HG02763 (cell line): ENCODE measurements around the gene OBSCN.
"Not testable (repeated sequence)": the region's sequence is repeated elsewhere in the genome, so short reads cannot be mapped to it uniquely, and the experiment has no call there.

Experiments used
- ATAC-seq: cut with Tn5 transposase; IDR thresholded peaks from one replicate; pipeline ENCODE4 v1.9.1; 2021; ENCODE audit warnings: mild to moderate bottlenecking, moderate library complexity; ENCODE audit not compliant: unreplicated experiment

OBSCN gene

DNA sequence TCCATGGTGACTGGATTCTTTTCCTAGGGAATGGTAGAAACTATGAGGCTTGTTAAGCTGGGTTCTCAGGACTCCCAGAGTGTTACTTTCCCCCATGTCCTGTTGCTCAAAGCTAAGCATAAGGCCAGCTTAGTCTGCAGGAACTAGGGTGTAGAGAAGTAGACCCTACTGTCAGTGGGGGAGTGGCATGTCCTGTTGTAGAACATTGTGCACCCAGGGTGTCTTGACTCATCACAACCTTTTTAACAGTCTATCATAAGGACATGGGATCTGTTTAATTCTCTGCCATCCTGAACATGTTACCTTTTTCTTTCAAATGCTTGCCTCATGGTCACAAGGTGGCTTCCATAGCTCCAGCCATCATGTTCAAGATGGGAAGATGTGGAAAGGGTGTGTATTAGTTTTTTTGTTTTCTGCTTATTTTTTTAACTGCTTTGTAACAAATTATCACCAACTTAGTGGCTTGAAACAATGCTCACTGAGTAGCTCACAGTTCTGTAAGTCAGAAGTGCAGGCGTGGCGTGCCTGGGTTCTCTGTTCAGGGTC is 17.4 kb downstream of the OBSCN start:
- ATAC-seq, result no peak

- ATAC-seq, result no peak
Observed at GRCh38 chr1:228225740-228226139, 17.9 kb downstream of the OBSCN start.

DNA sequence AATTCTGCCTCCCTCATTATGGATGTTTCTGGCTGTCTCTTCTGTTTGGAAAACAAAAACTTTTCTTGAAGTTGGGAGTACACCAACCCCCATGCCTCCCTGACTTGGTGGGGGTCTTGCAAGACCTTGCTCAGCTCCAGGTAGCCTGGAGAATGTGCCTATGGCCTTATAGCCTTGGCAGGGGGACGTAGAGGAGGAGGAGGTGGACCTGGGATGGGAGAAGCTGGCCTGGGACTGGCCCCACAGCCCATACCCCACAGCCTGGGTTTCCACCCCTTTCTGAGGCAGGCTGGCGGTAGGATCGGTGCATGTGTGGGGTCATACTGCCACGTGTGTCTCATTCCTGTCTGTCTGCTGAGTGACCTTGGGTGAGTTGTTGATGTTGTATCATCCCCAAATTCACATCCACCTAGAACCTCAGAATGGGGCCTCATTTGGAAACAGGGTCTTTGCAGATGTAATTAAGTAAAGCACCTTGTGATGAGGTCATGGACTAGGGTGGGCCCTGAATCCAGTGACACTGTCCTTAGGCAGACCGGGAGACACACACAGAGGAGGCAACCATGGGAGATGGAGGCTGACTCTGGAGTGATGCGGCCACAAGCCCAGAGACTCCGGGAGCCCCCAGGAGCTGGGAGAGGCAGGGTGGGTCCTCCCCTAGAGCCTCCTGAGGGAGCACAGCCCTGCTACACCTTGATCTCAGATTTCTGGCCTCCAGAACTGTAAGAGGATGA is 18.5 kb downstream of the OBSCN start:
- ATAC-seq, result no peak

GRCh38 chr1:228226956-228227791 is 19.3 kb downstream of the OBSCN start:
- ATAC-seq, result no peak

GRCh38 chr1:228228147-228228546 is 20.3 kb downstream of the OBSCN start:
- ATAC-seq, result not testable (repeated sequence)

GRCh38 chr1:228228601-228229074 is 20.8 kb downstream of the OBSCN start:
- no peak for ATAC-seq

- no peak for ATAC-seq
Observed at GRCh38 chr1:228231189-228231588, 23.3 kb downstream of the OBSCN start.

GRCh38 chr1:228233136-228233535 is 25.3 kb downstream of the OBSCN start:
- ATAC-seq, result no peak

DNA sequence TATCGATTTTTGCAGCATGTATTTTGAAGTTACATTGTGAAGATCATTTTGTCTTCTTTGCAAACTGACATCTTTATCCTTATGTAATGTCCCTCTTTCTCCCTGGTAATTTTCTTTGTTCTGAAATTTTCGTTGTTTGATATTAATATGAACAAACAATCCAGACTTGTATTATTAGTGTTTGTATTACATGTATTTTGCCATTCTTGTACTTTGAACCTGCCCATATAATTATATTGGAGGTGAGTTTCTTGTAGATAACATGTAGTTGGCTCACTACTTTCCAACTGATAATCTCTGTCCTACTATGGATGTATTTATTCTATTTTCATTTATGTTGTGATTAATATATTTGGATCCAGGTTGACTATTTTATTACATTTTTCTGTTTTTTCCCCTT is 27.1 kb downstream of the OBSCN start:
- no peak for ATAC-seq

DNA sequence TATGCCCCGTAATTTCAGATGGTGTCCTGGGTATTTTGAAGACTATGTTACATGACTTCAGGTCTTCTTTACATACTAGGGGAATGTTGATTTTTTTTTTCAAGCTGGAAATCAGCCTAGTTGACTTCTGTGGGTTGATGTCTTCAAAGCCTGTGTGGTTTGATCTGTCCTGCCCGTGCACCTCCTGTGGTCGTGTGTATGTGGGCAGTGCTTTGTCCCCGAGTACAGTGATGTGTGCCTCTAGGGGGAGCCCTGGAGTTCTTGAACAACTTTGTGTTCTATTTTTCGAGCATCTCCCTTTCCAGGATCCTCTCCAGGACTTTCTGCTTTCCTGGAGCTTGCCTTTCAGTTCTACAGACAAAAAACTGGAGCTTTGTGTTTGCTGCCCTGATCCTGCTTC is 28.9 kb downstream of the OBSCN start:
- no peak for ATAC-seq

DNA sequence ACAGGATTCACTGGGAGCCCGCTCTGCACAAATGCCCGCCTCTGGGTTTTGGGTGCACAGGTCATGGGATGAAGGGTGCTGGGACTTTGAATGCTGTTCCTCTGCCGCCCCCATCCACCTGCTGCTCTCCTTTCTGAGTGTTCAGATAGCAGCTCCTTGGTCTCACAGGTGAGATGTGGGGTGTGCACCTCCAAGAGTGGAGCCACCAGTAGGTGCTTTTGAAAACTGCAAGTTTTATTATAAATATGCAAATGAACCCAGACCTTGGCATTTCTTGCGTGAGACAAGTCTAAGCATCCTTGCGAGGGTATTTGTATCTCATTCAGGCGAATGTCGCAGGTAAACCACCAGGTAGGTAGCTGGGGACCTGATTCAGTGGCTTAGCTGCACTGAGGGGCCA is 30.2 kb downstream of the OBSCN start:
- ATAC-seq, result no peak

GRCh38 chr1:228238461-228238860 is 30.6 kb downstream of the OBSCN start:
- ATAC-seq, result no peak

- ATAC-seq, result no peak
Observed at GRCh38 chr1:228240411-228241240, 32.8 kb downstream of the OBSCN start.

DNA sequence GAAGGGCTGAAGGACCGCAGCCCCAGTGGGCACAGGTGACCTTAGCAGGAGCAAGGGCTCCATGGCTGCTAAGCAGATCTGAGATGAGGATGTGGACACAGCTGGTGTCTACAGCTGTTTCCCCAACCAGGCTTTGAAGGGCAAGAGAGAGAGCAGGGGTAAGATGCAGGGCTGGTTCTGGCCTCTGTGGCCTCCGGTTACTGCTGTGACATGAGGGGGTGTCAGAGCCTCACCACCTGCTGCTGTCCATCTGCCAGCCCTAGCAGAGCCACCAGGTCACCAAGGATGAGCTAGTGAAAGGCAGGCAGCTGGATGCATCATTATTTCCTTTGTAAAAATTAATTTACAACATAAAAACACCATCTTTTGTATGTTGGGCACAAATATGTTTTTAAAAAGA is 33.4 kb downstream of the OBSCN start:
- no peak for ATAC-seq

DNA sequence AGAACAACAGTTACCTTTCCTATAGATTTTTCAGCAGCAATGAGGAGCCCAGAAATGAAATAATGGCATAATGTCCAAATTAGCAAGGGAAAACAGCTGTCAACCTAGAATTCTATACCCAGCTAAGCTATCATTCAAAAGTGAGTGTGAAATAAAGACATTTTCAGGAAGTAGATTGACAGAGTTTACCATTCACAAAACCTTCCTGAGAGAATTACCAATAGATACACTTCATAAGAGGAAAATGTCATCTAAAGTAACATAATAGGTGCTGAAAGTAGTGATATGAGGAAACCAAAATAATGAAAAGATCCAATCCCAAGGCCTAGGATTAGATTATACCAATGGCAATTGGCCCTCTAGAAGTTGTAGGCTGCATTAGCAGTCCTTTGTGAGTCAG is 34.6 kb downstream of the OBSCN start:
- ATAC-seq, result no peak

DNA sequence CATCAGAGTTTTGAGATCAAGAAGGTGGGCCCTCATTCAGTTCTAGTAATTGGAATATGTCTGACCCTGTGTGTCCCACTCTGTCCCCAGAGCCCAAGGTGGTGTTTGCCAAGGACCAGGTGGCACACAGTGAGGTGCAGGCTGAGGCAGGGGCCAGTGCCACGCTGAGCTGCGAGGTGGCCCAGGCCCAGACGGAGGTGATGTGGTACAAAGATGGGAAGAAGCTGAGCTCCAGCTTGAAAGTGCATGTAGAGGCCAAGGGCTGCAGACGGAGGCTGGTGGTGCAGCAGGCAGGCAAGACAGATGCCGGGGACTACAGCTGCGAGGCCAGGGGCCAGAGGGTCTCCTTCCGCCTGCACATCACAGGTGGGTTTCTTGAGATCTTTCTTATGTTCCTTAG is 35.2 kb downstream of the OBSCN start:
- ATAC-seq, result no peak

DNA sequence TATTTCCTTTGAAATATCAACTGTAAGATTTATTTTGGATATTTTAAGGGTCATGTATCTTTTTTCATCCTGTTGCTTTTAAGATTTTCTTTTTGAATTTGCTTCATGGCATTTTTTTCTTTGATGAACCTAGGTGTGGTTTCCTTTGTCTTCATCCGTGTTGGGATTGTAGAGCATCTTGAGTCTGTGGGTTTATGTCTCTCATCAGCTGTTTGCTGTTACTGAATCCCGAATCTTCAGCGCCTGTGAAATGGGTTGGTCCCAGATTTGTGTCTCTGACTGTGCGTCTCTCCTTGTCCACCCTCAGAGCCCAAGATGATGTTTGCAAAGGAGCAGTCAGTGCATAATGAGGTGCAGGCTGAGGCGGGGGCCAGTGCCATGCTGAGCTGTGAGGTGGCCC is 36.1 kb downstream of the OBSCN start:
- ATAC-seq, result not testable (repeated sequence)

DNA sequence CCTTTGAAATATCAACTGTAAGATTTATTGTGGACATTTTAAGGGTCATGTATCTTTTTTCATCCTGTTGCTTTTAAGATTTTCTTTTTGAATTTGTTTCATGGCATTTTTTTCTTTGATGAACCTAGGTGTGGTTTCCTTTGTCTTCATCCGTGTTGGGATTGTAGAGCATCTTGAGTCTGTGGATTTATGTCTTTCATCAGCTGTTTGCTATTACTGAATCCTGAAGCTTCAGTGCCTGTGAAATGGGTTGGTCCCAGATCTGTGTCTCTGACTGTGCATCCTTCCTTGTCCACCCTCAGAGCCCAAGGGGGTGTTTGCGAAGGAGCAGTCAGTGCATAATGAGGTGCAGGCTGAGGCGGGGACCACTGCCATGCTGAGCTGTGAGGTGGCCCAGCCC is 37.3 kb downstream of the OBSCN start:
- ATAC-seq, result no peak

- ATAC-seq, result no peak
Observed at GRCh38 chr1:228246216-228246900, 38.5 kb downstream of the OBSCN start.

- no peak for ATAC-seq
Observed at GRCh38 chr1:228249513-228250305, 41.9 kb downstream of the OBSCN start.
